NCI-H2081 (cell line): ENCODE data around the gene IL1F10.

Experiments used
- DNase-seq, 2 experiments: peaks; one replicate each; lab custom pipeline; 2025; lab: John Stamatoyannopoulos, UW

The IL1F10 gene

GRCh38 chr2:113067681-113068080, at the start of gene IL1F10:
Gene IL1F10 (plus strand): TSS chr2:113067970. CDS start chr2:113072739, 4,769 bp downstream.
- no peak for DNase-seq

- no peak for DNase-seq
These were observed 49.3 kb upstream of the IL1F10 start for GRCh38 chr2:113018509-113018908.

GRCh38 chr2:113021312-113021711, 46.5 kb upstream of the IL1F10 start:
- DNase-seq, result no peak

- DNase-seq, result no peak
These were observed 43.0 kb upstream of the IL1F10 start for GRCh38 chr2:113024764-113025163.

GRCh38 chr2:113025737-113026136, 42.0 kb upstream of the IL1F10 start:
- no peak for DNase-seq

DNA sequence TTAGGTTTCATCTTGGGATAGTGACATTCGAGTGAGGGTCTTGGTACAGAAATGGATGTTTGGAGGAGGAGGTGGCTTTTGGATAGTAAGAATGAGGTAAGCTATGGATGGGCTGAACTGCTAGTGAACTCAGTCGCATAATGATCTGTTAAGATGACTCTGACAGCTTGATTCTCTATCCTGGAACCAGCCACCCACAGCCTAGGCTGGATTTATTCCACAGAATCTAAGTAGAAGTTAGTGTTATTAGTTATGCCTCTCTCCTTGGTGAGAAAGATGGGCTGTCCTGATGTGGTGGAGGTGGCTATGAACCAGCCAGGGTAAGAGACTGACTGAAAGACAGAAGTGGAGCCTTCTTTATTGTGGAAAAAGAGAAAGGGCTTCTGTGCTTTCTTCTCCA, 40.1 kb upstream of the IL1F10 start:
- no peak for DNase-seq

DNA sequence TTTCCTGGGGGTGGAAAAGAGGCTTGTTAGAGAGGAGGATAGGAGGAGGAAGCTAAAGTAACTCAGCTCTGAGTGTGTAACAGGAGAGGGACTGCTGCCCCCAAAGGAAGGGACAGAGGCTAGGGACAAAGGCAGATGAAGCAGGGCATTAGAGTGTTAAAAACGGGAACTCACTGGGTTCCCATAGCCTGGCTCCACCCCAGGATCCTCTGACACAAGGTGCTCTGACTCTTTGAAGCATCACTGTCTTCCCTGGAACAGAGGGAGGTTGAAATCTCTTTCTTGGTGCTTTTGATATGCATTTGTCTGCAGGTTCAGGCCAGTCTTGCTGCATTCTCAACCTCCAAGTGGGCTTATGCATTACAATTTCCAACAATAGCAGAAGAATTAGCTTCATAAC, 39.7 kb upstream of the IL1F10 start:
- DNase-seq, result no peak

DNA sequence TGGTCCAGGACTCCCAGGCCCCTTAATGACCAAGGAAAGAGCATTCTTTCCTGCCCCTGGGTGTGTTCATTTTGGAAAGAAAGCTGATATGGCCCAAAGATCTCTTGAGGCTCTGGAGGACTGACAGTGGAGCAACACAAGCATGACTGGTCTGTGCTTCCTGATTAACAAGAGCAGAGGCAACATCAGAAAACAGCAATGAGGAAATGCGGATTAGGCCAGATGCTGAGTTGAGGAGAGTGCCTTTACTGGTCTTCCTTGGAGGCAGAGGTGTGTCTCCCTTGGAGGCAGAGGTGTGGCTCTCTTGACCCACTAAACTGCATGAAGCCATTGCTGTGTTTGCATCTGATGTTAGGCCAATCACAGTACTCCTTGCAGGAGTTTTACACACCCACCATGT, 35.0 kb upstream of the IL1F10 start:
- DNase-seq, result no peak

DNA sequence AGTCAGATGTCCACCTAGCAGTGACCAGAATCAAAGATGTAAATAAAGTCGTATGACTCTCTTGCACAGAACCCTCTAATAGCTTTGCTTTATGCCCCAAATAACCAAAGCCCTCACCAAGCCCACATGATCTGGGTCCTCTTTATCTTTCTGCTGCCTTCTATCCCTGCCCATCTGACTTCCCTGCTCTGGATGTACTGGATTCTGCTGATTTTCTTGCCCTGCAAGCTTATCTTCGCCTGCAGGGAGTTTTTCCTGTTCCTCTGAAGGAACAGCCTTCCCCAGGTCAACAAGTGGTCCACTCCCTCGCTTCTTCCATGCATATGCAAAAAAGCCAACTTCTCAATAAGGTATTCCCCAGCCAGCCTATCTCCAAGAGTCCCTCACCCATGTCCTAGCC, 33.8 kb upstream of the IL1F10 start:
- no peak for DNase-seq

DNA sequence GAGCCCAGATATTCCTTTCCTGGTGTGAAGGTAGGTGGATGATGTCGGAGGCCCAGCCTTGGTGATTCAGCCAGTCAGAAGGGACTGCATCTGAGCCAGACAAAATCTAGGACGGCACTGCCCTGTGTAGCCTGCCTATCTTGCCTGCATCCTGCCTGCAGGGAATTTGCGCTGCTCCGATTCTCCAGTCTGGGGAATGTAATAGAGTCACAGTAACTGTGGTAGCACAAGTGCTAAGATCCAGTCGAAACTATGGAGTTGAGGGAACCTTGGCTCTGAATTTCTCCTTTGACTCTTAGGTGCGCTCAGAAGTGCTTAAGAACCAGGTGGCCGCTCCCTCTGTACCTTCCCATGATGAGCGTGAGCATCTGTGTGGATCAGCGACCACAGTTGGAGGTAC, 31.0 kb upstream of the IL1F10 start:
- no peak for DNase-seq

- no peak for DNase-seq
These were observed 29.5 kb upstream of the IL1F10 start for GRCh38 chr2:113038291-113038690.

GRCh38 chr2:113039158-113039557, 28.6 kb upstream of the IL1F10 start:
- DNase-seq, result no peak

GRCh38 chr2:113039719-113040118, 28.1 kb upstream of the IL1F10 start:
- no peak for DNase-seq

DNA sequence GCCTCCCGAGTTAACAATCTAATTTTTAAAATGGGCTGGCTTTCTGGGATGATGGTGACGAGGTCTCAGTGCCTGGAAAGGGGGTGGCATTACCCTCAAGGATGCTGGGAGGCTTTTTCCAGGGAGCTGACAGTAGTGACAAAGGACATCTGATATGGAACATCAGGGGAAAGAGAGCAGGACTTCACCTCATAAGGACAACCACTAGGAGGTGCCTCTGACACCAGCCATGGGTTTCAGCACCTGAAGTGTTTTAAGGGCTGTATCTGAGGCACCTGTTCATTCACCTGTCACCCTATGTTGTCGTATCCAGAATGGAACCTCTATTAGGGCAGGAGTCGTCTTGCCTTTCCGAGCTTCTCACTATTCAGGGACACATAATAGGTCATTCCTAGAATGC, 25.9 kb upstream of the IL1F10 start:
- DNase-seq, result no peak

DNA sequence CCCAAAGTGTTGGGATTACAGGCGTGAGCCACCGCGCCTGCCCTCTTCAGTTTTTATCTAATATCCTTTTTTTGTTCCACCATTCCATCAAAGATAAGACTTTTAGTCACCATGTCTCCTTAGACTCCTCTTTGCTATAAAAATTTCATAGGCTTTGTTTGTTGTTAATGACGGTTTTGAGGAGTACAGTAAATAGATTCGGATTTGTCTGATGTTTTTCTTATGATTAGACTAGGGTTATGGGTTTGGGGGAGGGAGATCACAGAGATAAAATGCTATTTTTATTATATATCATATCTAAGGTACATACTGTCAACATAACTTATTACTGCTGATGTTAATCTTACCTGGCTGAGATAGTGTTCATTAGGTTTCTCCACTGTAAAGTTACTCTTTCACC, 21.3 kb upstream of the IL1F10 start:
- no peak for DNase-seq

- DNase-seq, result no peak
These were observed 16.6 kb upstream of the IL1F10 start for GRCh38 chr2:113050921-113051895.

DNA sequence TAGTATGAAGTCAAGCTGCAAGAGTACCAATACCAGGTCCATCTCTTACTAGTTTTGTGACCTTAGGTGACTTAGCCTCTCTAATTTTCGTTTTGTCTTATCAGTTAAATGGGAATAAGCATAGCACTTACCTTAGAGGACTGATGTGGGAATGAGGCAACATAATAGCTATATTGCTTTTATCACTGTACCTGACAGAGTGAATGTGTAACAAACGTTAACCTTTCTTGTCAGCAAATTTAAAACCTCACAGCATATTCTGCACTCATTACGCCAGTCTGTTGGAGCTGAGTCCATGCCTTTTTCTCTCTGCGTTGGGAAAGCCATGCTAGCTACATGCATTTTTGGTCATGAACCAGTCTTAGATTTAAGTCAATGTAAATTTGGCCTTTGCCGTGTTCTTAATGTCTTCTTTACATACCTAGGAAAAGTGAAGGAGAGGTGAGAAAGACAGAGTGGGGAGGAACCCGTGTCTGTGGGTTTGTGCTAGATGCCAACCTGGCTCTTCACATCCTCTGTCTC, 15.3 kb upstream of the IL1F10 start, which contains the start of gene IL36B:
TSS of gene IL36B (minus strand) at position 472 of the 522 bp plus-strand sequence.
- DNase-seq, result no peak

DNA sequence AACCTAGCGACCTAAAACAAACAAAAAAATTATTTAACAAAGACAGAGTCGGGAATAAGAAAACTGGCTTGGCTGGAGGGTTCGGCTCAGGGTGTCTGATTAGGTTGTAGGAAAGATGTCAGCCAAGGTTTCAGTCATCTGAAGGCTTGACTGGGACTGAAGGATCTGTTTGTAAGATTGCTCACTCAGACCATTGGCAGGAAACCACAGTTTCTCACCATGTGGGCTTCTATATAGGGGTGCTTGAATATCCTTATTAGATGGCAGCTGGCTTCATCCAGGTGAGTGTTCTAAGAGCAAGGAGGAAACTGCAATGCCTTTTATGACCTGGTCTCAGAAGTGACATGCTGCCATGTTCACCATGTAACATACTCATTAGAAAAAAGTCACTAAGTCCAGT, 14.1 kb upstream of the IL1F10 start:
- no peak for DNase-seq

- no peak for DNase-seq
These were observed 13.7 kb upstream of the IL1F10 start for GRCh38 chr2:113054066-113054465.

GRCh38 chr2:113056521-113056920, 11.2 kb upstream of the IL1F10 start:
- no peak for DNase-seq

DNA sequence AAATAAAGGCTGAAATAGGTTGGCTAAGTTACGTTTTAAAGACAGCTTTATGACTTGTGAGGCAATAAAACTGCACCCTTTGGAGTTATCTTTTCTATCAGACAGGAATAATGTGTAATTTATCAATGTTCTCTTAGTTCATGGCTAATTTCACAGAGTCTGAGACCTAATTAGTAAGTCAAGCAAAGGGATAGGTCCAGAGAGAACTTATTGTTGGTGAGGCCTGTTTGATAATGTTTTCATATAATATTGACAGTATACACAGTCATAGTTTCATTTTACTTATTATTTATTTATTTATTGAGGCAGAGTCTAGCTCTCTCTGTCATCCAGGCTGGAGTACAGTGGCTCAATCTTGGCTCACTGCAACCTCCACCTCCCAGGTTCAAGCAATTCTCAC, 10.7 kb upstream of the IL1F10 start:
- no peak for DNase-seq

DNA sequence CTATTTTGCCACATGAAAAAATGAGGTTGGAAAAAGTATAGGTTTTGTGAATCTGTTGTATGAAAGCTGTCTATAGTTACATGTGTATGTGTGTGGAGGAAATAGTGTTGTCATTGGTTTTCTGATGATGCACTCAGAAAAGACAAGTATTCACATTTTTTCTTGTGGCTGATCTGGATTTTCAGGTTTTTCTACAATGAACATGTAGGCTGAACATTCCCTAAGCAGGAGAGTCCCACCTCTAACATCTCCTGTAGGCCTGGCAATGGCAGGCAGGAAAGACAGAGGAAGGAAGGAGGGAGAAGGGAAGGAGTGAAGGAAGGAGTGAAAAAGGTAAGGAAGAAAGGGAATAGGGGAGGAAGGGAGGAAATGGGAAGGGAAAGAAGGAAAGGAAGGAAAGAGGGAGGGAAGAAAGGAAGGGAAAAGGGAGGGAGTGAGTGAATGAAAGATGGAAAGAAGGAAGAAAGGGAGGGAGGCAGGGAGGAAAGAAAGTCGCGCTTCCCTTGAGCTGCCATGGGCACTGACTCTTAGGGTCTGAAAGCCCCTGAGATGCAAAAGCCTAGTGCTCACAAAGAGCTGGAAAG, 9.3 kb upstream of the IL1F10 start:
- DNase-seq, result no peak
